Gastrocnemius medialis (tissue), 4 donors: ENCODE data around the gene SMARCAD1. TPM values are rescaled to one million over a fixed set of nuclear protein-coding genes. Genes with fewer than 3 reads are reported as not detected.

Experiments
- ATAC-seq, 2 donors: fragments of 150-250 bp; one replicate each; pipeline ENCODE4 v1.9.1; 2016
- DNase-seq, 2 donors: peaks; one replicate each; pipeline ENCODE4 v3.0.0-alpha.2; 2019
- H3K27ac ChIP-seq, 4 donors: fragments of 200-600 bp; sonication (generic); 1 replicate in 1 of 4; 2 replicates in 3 of 4; pipeline ENCODE4 v1.5.1; 2016 to 2018; ENCODE audit warnings: mild to moderate bottlenecking in 2 of 4, moderate library complexity in 1 of 4
- H3K27me3 ChIP-seq, 3 donors: fragments of 200-600 bp; sonication (generic) in 2 of 3; 1 replicate in 1 of 3; 2 replicates in 2 of 3; pipeline versions ENCODE4 v1.5.1 to v1.6.0; 2016 to 2019; ENCODE audit warnings: mild to moderate bottlenecking in 1 of 3, moderate library complexity in 1 of 3
- H3K36me3 ChIP-seq, 2 donors: fragments of 200-600 bp; sonication (generic) in 1 of 2; one replicate each; pipeline ENCODE4 v1.5.1; 2017 to 2018
- H3K4me1 ChIP-seq, 2 donors: fragments of 200-600 bp; sonication (generic) in 1 of 2; one replicate each; pipeline ENCODE4 v1.5.1; 2016 to 2017; ENCODE audit warnings: mild to moderate bottlenecking in 2 of 2
- H3K4me3 ChIP-seq, 4 donors: fragments of 200-600 bp; sonication (generic) in 3 of 4; 1 replicate in 1 of 4; 2 replicates in 3 of 4; pipeline ENCODE4 v1.5.1; 2016 to 2019; ENCODE audit warnings: mild to moderate bottlenecking in 2 of 4
- H3K9me3 ChIP-seq, 3 donors: fragments of 200-600 bp; sonication (generic) in 2 of 3; 1 replicate in 1 of 3; 2 replicates in 2 of 3; pipeline ENCODE4 v1.5.1; 2016 to 2019
- POLR2A ChIP-seq, 2 donors: fragments of 450-650 bp; IDR thresholded peaks; one replicate each; pipeline ENCODE4 v1.6.1; 2017; ENCODE audit warnings: antibody characterized with exemption in 2 of 2, mild to moderate bottlenecking in 2 of 2, moderate library complexity in 2 of 2
- in situ Hi-C, 4 donors: fragments of 200-750 bp; cut with MboI; loops; one replicate each; pipeline versions ENCODE4 v1.15.0 to v1.8.0; 2017; ENCODE audit warnings: low sequenced_read_pairs in 4 of 4
- intact Hi-C: fragments of 100-400 bp; cut with DNase I; formaldehyde crosslinking; loops from one replicate; pipeline ENCODE4 v1.15.1; 2023; ENCODE audit warnings: low total_unique reads
- total RNA-seq, 4 donors: library from RNA; depleted of rRNA; stranded (reverse); fragments of >200 nt; gene quantifications; one replicate each; pipeline versions ENCODE4 v1.1.0 to v1.2.3, GENCODE V29; 2016
- TF ChIP-seq, protein P1 (sequence below), 5 experiments: fragments of 450-650 bp in 3 of 5; fragments of 200-600 bp in 2 of 5; sonication (generic) in 2 of 5; IDR thresholded peaks in 4 of 5; conservative IDR thresholded peaks in 1 of 5; 1 replicate in 4 of 5; 2 replicates in 1 of 5; pipeline ENCODE4 v1.5.1; 2016 to 2019; ENCODE audit warnings: antibody characterized with exemption in 5 of 5, mild to moderate bottlenecking in 3 of 5, moderate library complexity in 3 of 5

The SMARCAD1 gene
- total RNA-seq, 4 donors from 2014 or later: 5.7 to 16.9 (median 8.0) TPM

DNA sequence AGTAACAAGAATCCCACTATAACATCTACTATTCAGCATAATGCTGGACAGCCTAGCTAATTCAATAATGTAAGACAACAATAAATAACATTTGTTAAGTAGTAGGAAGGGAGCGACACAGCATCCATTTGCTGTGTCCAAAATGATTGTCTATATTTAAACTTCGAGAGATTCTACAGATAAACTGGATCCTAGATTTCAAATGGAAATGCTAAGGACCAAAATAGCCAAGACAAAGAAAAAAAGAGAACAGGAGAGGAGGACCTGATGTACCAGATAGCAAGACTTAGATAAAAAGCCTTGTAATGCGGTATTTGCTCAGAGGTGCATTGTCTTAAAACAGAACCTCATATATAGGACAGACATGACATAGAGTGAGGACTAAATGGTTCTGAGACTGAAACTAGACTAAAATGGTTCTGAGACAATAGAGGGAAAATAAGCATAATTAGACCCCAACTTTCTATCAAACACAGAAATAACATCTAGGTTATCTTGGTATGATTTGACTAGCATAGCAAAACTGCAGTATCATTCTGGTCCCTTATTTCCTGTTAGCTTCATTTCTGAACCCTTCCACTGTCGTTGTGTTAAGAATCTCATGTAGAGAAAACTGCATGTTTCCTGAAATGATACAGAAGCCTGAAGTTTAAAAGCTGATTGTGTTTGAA lies 131.2 kb downstream of the SMARCAD1 start:
- ATAC-seq (no peak), DNase-seq (no peak)
- TF ChIP-seq, protein P1, sequence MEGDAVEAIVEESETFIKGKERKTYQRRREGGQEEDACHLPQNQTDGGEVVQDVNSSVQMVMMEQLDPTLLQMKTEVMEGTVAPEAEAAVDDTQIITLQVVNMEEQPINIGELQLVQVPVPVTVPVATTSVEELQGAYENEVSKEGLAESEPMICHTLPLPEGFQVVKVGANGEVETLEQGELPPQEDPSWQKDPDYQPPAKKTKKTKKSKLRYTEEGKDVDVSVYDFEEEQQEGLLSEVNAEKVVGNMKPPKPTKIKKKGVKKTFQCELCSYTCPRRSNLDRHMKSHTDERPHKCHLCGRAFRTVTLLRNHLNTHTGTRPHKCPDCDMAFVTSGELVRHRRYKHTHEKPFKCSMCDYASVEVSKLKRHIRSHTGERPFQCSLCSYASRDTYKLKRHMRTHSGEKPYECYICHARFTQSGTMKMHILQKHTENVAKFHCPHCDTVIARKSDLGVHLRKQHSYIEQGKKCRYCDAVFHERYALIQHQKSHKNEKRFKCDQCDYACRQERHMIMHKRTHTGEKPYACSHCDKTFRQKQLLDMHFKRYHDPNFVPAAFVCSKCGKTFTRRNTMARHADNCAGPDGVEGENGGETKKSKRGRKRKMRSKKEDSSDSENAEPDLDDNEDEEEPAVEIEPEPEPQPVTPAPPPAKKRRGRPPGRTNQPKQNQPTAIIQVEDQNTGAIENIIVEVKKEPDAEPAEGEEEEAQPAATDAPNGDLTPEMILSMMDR (IDR thresholded peaks at IDR 0.05 in 4 of 5, conservative IDR thresholded peaks at IDR 0.05 in 1 of 5): no peak
- no peak for TF ChIP-seq POLR2A (IDR thresholded peaks at IDR 0.05)
- H3K4me3 ChIP-seq: no peak overlapping the region
- H3K4me1 ChIP-seq: peaks cover 0 to 10% of the 10 kb centered on the region in 2 donors
- intact Hi-C loops (loop anchor here (10.0 kb wide), 1 partner anchor 56 kb away; no protein-coding TSS in a partner anchor), in situ Hi-C loops (no loop called here)
- H3K36me3 ChIP-seq: no peaks in the 10 kb centered on the region
- no peaks in the 10 kb centered on the region for H3K9me3 ChIP-seq
- H3K27ac ChIP-seq: no peak overlapping the region
- no peaks in the 10 kb centered on the region for H3K27me3 ChIP-seq

DNA sequence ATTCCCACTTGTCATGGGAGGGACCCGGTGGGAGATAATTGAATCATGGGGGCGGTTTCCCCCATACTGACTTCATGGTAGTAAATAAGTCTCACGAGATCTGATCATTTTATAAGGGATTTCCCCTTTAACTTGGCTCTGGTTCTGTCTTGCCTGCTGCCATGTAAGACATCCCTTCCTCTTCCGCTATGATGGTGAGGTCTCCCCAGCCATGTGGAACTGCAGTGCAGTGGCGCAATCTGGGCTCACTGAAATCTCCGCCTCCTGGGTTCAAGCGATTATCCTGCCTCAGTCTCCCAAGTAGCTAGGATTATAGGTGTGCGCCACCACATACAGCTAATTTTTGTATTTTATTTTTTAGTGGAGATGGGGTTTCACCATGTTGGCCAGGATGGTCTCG lies 132.1 kb downstream of the SMARCAD1 start:
- intact Hi-C loops (loop anchor here (10.0 kb wide), 1 partner anchor 55 kb away; no protein-coding TSS in a partner anchor), in situ Hi-C loops (no loop called here)
- no peak overlapping the region for H3K4me3 ChIP-seq
- H3K27ac ChIP-seq: no peak overlapping the region
- H3K4me1 ChIP-seq: peaks cover 0 to 6% of the 10 kb centered on the region in 2 donors
- DNase-seq: no peak
- ATAC-seq: no peak
- no peaks in the 10 kb centered on the region for H3K9me3 ChIP-seq
- no peaks in the 10 kb centered on the region for H3K27me3 ChIP-seq
- no peaks in the 10 kb centered on the region for H3K36me3 ChIP-seq
- TF ChIP-seq, protein P1 (IDR thresholded peaks at IDR 0.05 in 4 of 5, conservative IDR thresholded peaks at IDR 0.05 in 1 of 5): no peak
- TF ChIP-seq POLR2A (IDR thresholded peaks at IDR 0.05): no peak

Other genes starting within 250 kb of the SMARCAD1 start
- under 1 TPM in 1 of 4 donors, not detected in 3; 0.53 TPM for gene HPGDS, start 135.0 kb downstream of the SMARCAD1 start, total RNA-seq
- gene PDLIM5, start 244.1 kb downstream of the SMARCAD1 start, total RNA-seq: 100 to 1,000 TPM; 473 to 833 (median 673) TPM